Bronchial smooth muscle cell (primary cell): ENCODE measurements around the gene OAS2. TPM values are rescaled to one million over a fixed set of nuclear protein-coding genes. Genes with fewer than 3 reads are reported as not detected.

ENCODE experiments used
- total RNA-seq: library from RNA; depleted of rRNA; stranded (reverse); fragments of >200 nt; gene quantifications from 2 replicates; pipeline ENCODE4 v1.2.1, GENCODE V29; 2014

The OAS2 gene
- total RNA-seq = 0.69 and 2.0 TPM in 2 replicates

GRCh38 chr12:112978163-112979040 is at the start of gene OAS2:
OAS2 (plus strand) TSS chr12:112978519; CDS start chr12:112978609, 90 bp downstream.

DNA sequence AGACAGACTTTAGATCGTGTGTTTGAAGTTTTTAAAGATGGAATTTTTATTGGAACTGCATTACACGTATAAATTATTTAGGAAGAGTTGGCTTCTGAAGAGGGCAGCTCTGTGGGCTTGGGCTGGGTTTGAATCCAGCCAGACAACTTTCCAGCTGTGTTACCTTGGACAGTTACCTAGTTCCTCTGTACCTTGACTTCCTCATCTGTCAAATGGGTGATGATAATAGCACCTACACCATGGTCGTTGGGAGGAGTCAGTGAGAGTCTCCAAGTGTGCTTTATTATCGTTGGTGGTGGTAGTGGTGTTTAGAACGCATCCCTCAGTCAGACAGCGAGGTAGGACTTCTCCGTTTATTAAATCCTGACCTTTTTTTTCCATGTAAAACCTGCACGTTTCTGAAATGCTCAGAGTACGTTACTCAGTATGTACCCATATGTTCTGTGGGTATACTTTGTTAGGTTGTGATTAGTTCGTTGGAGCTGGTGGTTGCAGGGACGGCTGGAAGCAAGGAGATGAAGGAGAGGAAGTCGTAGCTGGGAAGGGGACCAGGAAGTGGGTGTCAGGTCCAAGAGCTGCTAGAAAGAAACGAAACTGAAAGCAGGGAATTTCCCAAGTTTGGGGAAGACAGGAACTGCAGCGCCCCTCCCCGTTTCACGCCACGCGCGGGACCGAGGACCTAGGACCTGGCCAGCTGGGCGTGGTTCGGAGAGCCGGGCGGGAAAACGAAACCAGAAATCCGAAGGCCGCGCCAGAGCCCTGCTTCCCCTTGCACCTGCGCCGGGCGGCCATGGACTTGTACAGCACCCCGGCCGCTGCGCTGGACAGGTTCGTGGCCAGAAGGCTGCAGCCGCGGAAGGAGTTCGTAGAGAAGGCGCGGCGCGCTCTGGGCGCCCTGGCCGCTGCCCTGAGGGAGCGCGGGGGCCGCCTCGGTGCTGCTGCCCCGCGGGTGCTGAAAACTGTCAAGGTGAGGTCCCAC is 40.3 kb upstream of the OAS2 start, which contains the start of gene OAS3:
OAS3 (plus strand) TSS at position 734 of the 979 bp plus-strand sequence; CDS start at position 791, 57 bp downstream.

GRCh38 chr12:113056631-113057488 is 78.5 kb downstream of the OAS2 start, which contains the start of gene DTX1:
DTX1 (plus strand) TSS chr12:113056730; CDS start chr12:113058193, 1,463 bp downstream.

Other genes with a start within 250 kb of the OAS2 start
- gene RPH3A, start 186.8 kb upstream of the OAS2 start, total RNA-seq = not detected in 2 replicates
- gene OAS1, start 71.6 kb upstream of the OAS2 start, total RNA-seq = 1.9 and 2.4 TPM in 2 replicates
- gene OAS3, start 40.0 kb upstream of the OAS2 start, total RNA-seq = 1.9 TPM in 2 replicates
- gene DTX1, start 78.2 kb downstream of the OAS2 start, total RNA-seq = 0.09 TPM in 1 of 2 replicates, not detected in the other
- gene RASAL1, start 157.2 kb downstream of the OAS2 start, total RNA-seq = not detected in 2 replicates
- 0.09 TPM in 1 of 2 replicates, not detected in the other for gene CFAP73, start 171.2 kb downstream of the OAS2 start, total RNA-seq
- gene DDX54, start 207.0 kb downstream of the OAS2 start, total RNA-seq = 27.0 and 28.5 TPM in 2 replicates
- 8.2 and 9.1 TPM in 2 replicates for gene RITA1, start 207.2 kb downstream of the OAS2 start, total RNA-seq
- gene TPCN1, start 242.9 kb downstream of the OAS2 start, total RNA-seq = 11.2 and 13.6 TPM in 2 replicates